ENCODE data around the gene TSPAN17. TPM values are rescaled to one million over a fixed set of nuclear protein-coding genes. Genes with fewer than 3 reads are reported as not detected.

TSPAN17 gene
- total and polyA plus RNA-seq, 9 of the 15 experiments (the other 6 are each of a cell fraction or from before 2014, with no cell fraction given): 0.73 to 58.3 (median 34.5) TPM

DNA sequence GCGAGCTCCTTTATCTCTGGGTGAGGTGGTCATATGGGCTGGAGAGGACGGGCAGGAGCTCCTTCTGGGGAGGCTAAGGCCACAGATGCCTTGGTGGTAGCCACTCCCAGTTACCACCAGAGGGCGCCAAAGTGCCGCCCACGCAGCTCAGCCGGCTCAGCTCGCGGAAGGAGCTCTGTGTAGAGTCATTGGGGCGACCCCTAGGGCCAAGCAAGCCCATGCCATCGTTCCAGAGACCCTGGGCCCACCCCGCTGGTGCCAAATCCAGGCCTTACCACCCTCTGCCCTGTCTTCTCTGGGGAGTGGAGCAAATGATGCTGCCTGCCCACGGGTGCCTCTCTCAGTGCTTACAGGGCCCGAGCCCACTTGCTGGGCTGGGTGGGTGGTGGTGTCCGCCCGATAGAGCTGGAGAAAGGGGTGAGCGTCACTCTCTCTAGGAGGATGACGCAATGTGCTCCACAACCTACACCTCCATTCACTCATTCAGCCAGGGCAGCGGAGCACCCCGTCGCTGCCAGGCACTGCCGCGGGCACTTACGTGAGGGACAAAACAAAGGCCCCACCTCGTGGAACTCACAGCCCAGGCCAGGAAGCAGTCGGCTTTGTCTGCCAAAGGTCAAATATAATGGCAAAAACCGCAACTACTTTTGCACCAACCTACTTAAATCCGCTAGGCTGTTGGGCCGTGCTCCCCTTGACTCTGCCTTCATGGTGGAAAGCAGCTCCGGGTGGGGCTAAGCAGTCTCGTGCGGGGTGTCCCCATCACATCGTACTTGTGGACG, 13.8 kb downstream of the TSPAN17 start (continued):
- TF ChIP-seq, protein P1, sequence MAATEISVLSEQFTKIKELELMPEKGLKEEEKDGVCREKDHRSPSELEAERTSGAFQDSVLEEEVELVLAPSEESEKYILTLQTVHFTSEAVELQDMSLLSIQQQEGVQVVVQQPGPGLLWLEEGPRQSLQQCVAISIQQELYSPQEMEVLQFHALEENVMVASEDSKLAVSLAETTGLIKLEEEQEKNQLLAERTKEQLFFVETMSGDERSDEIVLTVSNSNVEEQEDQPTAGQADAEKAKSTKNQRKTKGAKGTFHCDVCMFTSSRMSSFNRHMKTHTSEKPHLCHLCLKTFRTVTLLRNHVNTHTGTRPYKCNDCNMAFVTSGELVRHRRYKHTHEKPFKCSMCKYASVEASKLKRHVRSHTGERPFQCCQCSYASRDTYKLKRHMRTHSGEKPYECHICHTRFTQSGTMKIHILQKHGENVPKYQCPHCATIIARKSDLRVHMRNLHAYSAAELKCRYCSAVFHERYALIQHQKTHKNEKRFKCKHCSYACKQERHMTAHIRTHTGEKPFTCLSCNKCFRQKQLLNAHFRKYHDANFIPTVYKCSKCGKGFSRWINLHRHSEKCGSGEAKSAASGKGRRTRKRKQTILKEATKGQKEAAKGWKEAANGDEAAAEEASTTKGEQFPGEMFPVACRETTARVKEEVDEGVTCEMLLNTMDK (IDR thresholded peaks at IDR 0.05; ENCODE audit: borderline replicate concordance, insufficient read depth, low read depth, low read length, poor library complexity, severe bottlenecking): peak; percentile 79
- TF ChIP-seq STAG1 (CRISPR knock-in tag; IDR thresholded peaks at IDR 0.05; ENCODE audit: borderline replicate concordance): peak; percentile 92
- TF ChIP-seq, protein P2, sequence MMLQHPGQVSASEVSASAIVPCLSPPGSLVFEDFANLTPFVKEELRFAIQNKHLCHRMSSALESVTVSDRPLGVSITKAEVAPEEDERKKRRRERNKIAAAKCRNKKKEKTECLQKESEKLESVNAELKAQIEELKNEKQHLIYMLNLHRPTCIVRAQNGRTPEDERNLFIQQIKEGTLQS (IDR thresholded peaks at IDR 0.05): peak; percentile 83
- TF ChIP-seq, protein P2 (CRISPR knock-in tag; conservative IDR thresholded peaks at IDR 0.05): no peak
- TF ChIP-seq NEUROD1 (IDR thresholded peaks at IDR 0.05; ENCODE audit: borderline replicate concordance, low read depth, low read length, partially characterized antibody): peak; percentile 28
- TF ChIP-seq, protein P3, sequence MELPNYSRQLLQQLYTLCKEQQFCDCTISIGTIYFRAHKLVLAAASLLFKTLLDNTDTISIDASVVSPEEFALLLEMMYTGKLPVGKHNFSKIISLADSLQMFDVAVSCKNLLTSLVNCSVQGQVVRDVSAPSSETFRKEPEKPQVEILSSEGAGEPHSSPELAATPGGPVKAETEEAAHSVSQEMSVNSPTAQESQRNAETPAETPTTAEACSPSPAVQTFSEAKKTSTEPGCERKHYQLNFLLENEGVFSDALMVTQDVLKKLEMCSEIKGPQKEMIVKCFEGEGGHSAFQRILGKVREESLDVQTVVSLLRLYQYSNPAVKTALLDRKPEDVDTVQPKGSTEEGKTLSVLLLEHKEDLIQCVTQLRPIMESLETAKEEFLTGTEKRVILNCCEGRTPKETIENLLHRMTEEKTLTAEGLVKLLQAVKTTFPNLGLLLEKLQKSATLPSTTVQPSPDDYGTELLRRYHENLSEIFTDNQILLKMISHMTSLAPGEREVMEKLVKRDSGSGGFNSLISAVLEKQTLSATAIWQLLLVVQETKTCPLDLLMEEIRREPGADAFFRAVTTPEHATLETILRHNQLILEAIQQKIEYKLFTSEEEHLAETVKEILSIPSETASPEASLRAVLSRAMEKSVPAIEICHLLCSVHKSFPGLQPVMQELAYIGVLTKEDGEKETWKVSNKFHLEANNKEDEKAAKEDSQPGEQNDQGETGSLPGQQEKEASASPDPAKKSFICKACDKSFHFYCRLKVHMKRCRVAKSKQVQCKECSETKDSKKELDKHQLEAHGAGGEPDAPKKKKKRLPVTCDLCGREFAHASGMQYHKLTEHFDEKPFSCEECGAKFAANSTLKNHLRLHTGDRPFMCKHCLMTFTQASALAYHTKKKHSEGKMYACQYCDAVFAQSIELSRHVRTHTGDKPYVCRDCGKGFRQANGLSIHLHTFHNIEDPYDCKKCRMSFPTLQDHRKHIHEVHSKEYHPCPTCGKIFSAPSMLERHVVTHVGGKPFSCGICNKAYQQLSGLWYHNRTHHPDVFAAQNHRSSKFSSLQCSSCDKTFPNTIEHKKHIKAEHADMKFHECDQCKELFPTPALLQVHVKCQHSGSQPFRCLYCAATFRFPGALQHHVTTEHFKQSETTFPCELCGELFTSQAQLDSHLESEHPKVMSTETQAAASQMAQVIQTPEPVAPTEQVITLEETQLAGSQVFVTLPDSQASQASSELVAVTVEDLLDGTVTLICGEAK (IDR thresholded peaks at IDR 0.05): peak; percentile 64
- TF ChIP-seq, protein P3 (CRISPR knock-in tag; IDR thresholded peaks at IDR 0.05): no peak
- TF ChIP-seq, protein P4, sequence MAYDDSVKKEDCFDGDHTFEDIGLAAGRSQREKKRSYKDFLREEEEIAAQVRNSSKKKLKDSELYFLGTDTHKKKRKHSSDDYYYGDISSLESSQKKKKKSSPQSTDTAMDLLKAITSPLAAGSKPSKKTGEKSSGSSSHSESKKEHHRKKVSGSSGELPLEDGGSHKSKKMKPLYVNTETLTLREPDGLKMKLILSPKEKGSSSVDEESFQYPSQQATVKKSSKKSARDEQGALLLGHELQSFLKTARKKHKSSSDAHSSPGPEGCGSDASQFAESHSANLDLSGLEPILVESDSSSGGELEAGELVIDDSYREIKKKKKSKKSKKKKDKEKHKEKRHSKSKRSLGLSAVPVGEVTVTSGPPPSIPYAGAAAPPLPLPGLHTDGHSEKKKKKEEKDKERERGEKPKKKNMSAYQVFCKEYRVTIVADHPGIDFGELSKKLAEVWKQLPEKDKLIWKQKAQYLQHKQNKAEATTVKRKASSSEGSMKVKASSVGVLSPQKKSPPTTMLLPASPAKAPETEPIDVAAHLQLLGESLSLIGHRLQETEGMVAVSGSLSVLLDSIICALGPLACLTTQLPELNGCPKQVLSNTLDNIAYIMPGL (CRISPR knock-in tag; IDR thresholded peaks at IDR 0.05): no peak
- peak; percentile 31; the same call in 1 of the 2 replicates for TF ChIP-seq HCFC1 (IDR thresholded peaks at IDR 0.05; ENCODE audit: low read depth, low read length)
- TF ChIP-seq MAZ (CRISPR knock-in tag; conservative IDR thresholded peaks at IDR 0.05 in 1 of 2, IDR thresholded peaks at IDR 0.05 in 1 of 2): 0 out of 4 replicates have a peak, but pooled peaks of 1 of the 2 experiments have one; percentile 37
